Trophoblast cell (in vitro differentiated cells and primary cell): ENCODE measurements around the gene REEP6.

ENCODE experiments used
- DNase-seq, 2 donors: peaks; one replicate each; pipeline ENCODE4 v3.0.0-alpha.2; 2016
- H2AFZ ChIP-seq: 2 replicates; pipeline ENCODE4 v1.6.1; 2013; ENCODE audit warnings: low read length, moderate library complexity, mild to moderate bottlenecking; ENCODE audit not compliant: insufficient read depth, poor library complexity
- H2AK5ac ChIP-seq: 2 replicates; pipeline ENCODE4 v1.6.1; 2013; ENCODE audit warnings: mild to moderate bottlenecking, low read length
- H2BK120ac ChIP-seq: 2 replicates; pipeline ENCODE4 v1.6.1; 2013; ENCODE audit warnings: low read length, mild to moderate bottlenecking, moderate library complexity; ENCODE audit not compliant: insufficient read depth, poor library complexity
- H2BK12ac ChIP-seq: 2 replicates; pipeline ENCODE4 v1.6.1; 2013; ENCODE audit warnings: mild to moderate bottlenecking, low read length, moderate library complexity
- H2BK5ac ChIP-seq: 2 replicates; pipeline ENCODE4 v1.6.1; 2013; ENCODE audit warnings: low read length, low read depth, moderate library complexity, mild to moderate bottlenecking; ENCODE audit not compliant: poor library complexity
- H3K14ac ChIP-seq: 2 replicates; pipeline ENCODE4 v1.6.1; 2013; ENCODE audit warnings: mild to moderate bottlenecking, low read length
- H3K18ac ChIP-seq: 2 replicates; pipeline ENCODE4 v1.6.1; 2013; ENCODE audit warnings: mild to moderate bottlenecking, low read length
- H3K23ac ChIP-seq: 2 replicates; pipeline ENCODE4 v1.6.1; 2013; ENCODE audit warnings: low read length
- H3K27ac ChIP-seq: 2 replicates; pipeline ENCODE4 v1.5.1; 2013; ENCODE audit warnings: low read depth, mild to moderate bottlenecking, inconsistent platforms, low read length, moderate library complexity
- H3K27me3 ChIP-seq: 2 replicates; pipeline ENCODE4 v1.6.1; 2013; ENCODE audit warnings: inconsistent platforms, mild to moderate bottlenecking, low read length, moderate library complexity; ENCODE audit not compliant: insufficient read depth
- H3K36me3 ChIP-seq, 2 experiments: 1 replicate in 1 of 2; 2 replicates in 1 of 2; pipeline ENCODE4 v1.6.1; 2013; ENCODE audit warnings: low read length in 2 of 2, mild to moderate bottlenecking in 2 of 2, moderate library complexity in 1 of 2; ENCODE audit not compliant: insufficient read depth in 2 of 2, control insufficient read depth in 1 of 2
- H3K4ac ChIP-seq: 2 replicates; pipeline ENCODE4 v1.6.1; 2013; ENCODE audit warnings: low read depth, mild to moderate bottlenecking, low read length, moderate library complexity
- H3K4me1 ChIP-seq, 2 experiments: 1 replicate in 1 of 2; 2 replicates in 1 of 2; pipeline ENCODE4 v1.6.1; 2013; ENCODE audit warnings: low read length in 2 of 2, mild to moderate bottlenecking in 2 of 2, moderate library complexity in 1 of 2; ENCODE audit not compliant: insufficient read depth in 2 of 2, control insufficient read depth in 1 of 2
- H3K4me2 ChIP-seq: 2 replicates; pipeline ENCODE4 v1.6.1; 2013; ENCODE audit warnings: inconsistent platforms, mild to moderate bottlenecking, low read length, moderate library complexity
- H3K4me3 ChIP-seq: 2 replicates; pipeline ENCODE4 v1.5.1; 2013; ENCODE audit warnings: mild to moderate bottlenecking, low read depth, low read length, inconsistent platforms
- H3K79me1 ChIP-seq: one replicate; pipeline ENCODE4 v1.6.1; 2013; ENCODE audit warnings: low read length
- H3K79me2 ChIP-seq: 2 replicates; pipeline ENCODE4 v1.6.1; 2013; ENCODE audit warnings: low read length, mild to moderate bottlenecking; ENCODE audit not compliant: control insufficient read depth, insufficient read depth, poor library complexity
- H3K9ac ChIP-seq: 2 replicates; pipeline ENCODE4 v1.6.1; 2013; ENCODE audit warnings: mild to moderate bottlenecking, low read length
- H3K9me3 ChIP-seq: 2 replicates; pipeline ENCODE4 v1.6.1; 2013; ENCODE audit warnings: low read depth, mild to moderate bottlenecking, control low read depth, inconsistent platforms, low read length; ENCODE audit not compliant: insufficient read depth
- H4K12ac ChIP-seq: 2 replicates; pipeline ENCODE4 v1.6.1; 2013; ENCODE audit warnings: low read depth, mild to moderate bottlenecking, low read length, moderate library complexity
- H4K8ac ChIP-seq: 2 replicates; pipeline ENCODE4 v1.6.1; 2013; ENCODE audit warnings: low read depth, mild to moderate bottlenecking, low read length, moderate library complexity
- H4K91ac ChIP-seq: one replicate; pipeline ENCODE4 v1.6.1; 2013; ENCODE audit warnings: low read depth, mild to moderate bottlenecking, low read length, moderate library complexity
- whole genome bisulfite sequencing: extraction: QIAGEN DNeasy Blood & Tissue Kit; methylation state at CpG from one replicate; pipeline ENCODE4 v1.1.7; 2013; ENCODE audit warnings: missing lambda C conversion rate; ENCODE audit not compliant: insufficient read length, insufficient coverage; ENCODE audit errors: extremely low coverage; 5-methylcytosine and 5-hydroxymethylcytosine counted together

Gene REEP6

GRCh38 chr19:1492474-1493006 lies 1.6 kb downstream of the REEP6 start:
- Histone ChIP-seq H2AK5ac (no peak overlapping the region), H3K79me2 (peaks cover 4% of the 10 kb centered on the region), H3K4me2 (no peak overlapping the region), H3K36me3 (no peaks in the 10 kb centered on the region), H3K9ac (no peak overlapping the region), H3K4me1 (peaks cover 17 to 19% of the 10 kb centered on the region in 2 experiments), H2BK5ac (no peak overlapping the region), H3K18ac (no peak overlapping the region), H4K8ac (no peak overlapping the region), H2BK120ac (no peak overlapping the region), H3K79me1 (peaks cover 10% of the 10 kb centered on the region), H4K12ac (no peak overlapping the region), H3K27ac (no peak overlapping the region), H3K14ac (no peak overlapping the region), H3K4me3 (no peak overlapping the region), H2AFZ (no peak overlapping the region), H2BK12ac (no peak overlapping the region), H3K9me3 (peaks cover 6% of the 10 kb centered on the region), H4K91ac (no peak overlapping the region), H3K27me3 (peaks cover 5% of the 10 kb centered on the region), H3K23ac (no peak overlapping the region), H3K4ac (no peak overlapping the region)
- no peak for DNase-seq
- WGBS, result no CpG with 5 or more reads among the region's 10 CpGs

GRCh38 chr19:1494115-1494815 lies 3.3 kb downstream of the REEP6 start:
- Histone ChIP-seq H3K4me2 (no peak overlapping the region), H3K9me3 (peaks cover 3% of the 10 kb centered on the region), H2BK5ac (no peak overlapping the region), H3K4me3 (no peak overlapping the region), H3K18ac (no peak overlapping the region), H3K79me1 (peaks cover 10% of the 10 kb centered on the region), H3K14ac (no peak overlapping the region), H4K91ac (no peak overlapping the region), H2AFZ (no peak overlapping the region), H3K23ac (no peak overlapping the region), H3K4ac (no peak overlapping the region), H3K27ac (no peak overlapping the region), H3K36me3 (no peaks in the 10 kb centered on the region), H3K4me1 (peaks cover 17 to 19% of the 10 kb centered on the region in 2 experiments), H2BK120ac (no peak overlapping the region), H2AK5ac (no peak overlapping the region), H3K27me3 (peaks cover 5% of the 10 kb centered on the region), H3K79me2 (peaks cover 4% of the 10 kb centered on the region), H4K12ac (no peak overlapping the region), H4K8ac (no peak overlapping the region), H2BK12ac (no peak overlapping the region), H3K9ac (no peak overlapping the region)
- WGBS, result no CpG with 5 or more reads among the region's 15 CpGs
- DNase-seq, result no peak

- Histone ChIP-seq H3K79me1 (peaks cover 6% of the 10 kb centered on the region), H3K4me2 (no peak overlapping the region), H3K9me3 (peaks cover 3% of the 10 kb centered on the region), H3K9ac (no peak overlapping the region), H3K4me1 (peaks cover 17 to 19% of the 10 kb centered on the region in 2 experiments), H3K79me2 (peaks cover 2% of the 10 kb centered on the region), H3K18ac (no peak overlapping the region), H3K23ac (no peak overlapping the region), H2AK5ac (no peak overlapping the region), H4K12ac (no peak overlapping the region), H2BK120ac (no peak overlapping the region), H4K91ac (no peak overlapping the region), H3K36me3 (no peaks in the 10 kb centered on the region), H2BK12ac (no peak overlapping the region), H3K4ac (no peak overlapping the region), H2AFZ (no peak overlapping the region), H3K4me3 (peak overlapping the region; percentile 30), H3K14ac (no peak overlapping the region), H2BK5ac (no peak overlapping the region), H3K27me3 (peaks cover 5% of the 10 kb centered on the region), H3K27ac (no peak overlapping the region), H4K8ac (no peak overlapping the region)
- no CpG with 5 or more reads among the region's 37 CpGs for WGBS
- no peak for DNase-seq
Measured at GRCh38 chr19:1495051-1495798, 4.2 kb downstream of the REEP6 start.

- Histone ChIP-seq H3K4me2 (no peak overlapping the region), H3K4ac (no peak overlapping the region), H4K12ac (no peak overlapping the region), H3K36me3 (no peaks in the 10 kb centered on the region), H3K4me1 (peaks cover 17 to 18% of the 10 kb centered on the region in 2 experiments), H3K79me2 (peaks cover 2% of the 10 kb centered on the region), H2BK12ac (no peak overlapping the region), H2AK5ac (no peak overlapping the region), H4K8ac (no peak overlapping the region), H2BK120ac (no peak overlapping the region), H3K27me3 (peaks cover 5% of the 10 kb centered on the region), H3K23ac (no peak overlapping the region), H3K9me3 (peaks cover 3% of the 10 kb centered on the region), H3K14ac (no peak overlapping the region), H3K9ac (no peak overlapping the region), H2BK5ac (no peak overlapping the region), H3K79me1 (peaks cover 2% of the 10 kb centered on the region), H2AFZ (no peak overlapping the region), H4K91ac (no peak overlapping the region), H3K27ac (no peak overlapping the region), H3K4me3 (no peak overlapping the region), H3K18ac (no peak overlapping the region)
- DNase-seq, result peak in 1 of 2 donors; percentile 42
- WGBS, result no CpG with 5 or more reads among the region's 40 CpGs
Measured at GRCh38 chr19:1495799-1496713, 5.1 kb downstream of the REEP6 start.
